ENCODE data around the gene SRPX.
A peak's percentile ranks its signal among the peaks of the same experiment; 100 is the strongest.

SRPX gene

GRCh38 chrX:38165023-38165422, 55.6 kb downstream of the SRPX start:
- H3K4me3 ChIP-seq (ENCODE audit: low read depth, low read length) = no peak overlapping the region
- DNase-seq (ENCODE audit: low read depth) = no peak
- TF ChIP-seq CTCF (conservative IDR thresholded peaks at IDR 0.05; ENCODE audit: low read depth, low read length) = no peak

GRCh38 chrX:38163193-38163592, 57.5 kb downstream of the SRPX start:
- no peak for DNase-seq (ENCODE audit: low read depth)
- no peak for TF ChIP-seq CTCF (conservative IDR thresholded peaks at IDR 0.05; ENCODE audit: low read depth, low read length)
- H3K4me3 ChIP-seq (ENCODE audit: low read depth, low read length) = no peak overlapping the region

- no peak for DNase-seq (ENCODE audit: low read depth)
- no peak for TF ChIP-seq CTCF (conservative IDR thresholded peaks at IDR 0.05; ENCODE audit: low read depth, low read length)
- H3K4me3 ChIP-seq (ENCODE audit: low read depth, low read length) = no peak overlapping the region
Measured at GRCh38 chrX:38156838-38157237, 63.8 kb downstream of the SRPX start.

GRCh38 chrX:38154818-38155217, 65.9 kb downstream of the SRPX start:
- no peak for TF ChIP-seq CTCF (conservative IDR thresholded peaks at IDR 0.05; ENCODE audit: low read depth, low read length)

GRCh38 chrX:38154340-38154739, 66.3 kb downstream of the SRPX start:
- TF ChIP-seq CTCF (conservative IDR thresholded peaks at IDR 0.05; ENCODE audit: low read depth, low read length) = no peak
- DNase-seq (ENCODE audit: low read depth) = no peak
- no peak overlapping the region for H3K4me3 ChIP-seq (ENCODE audit: low read depth, low read length)

More at GRCh38 chrX:38154818-38155217, 65.9 kb downstream of the SRPX start:
- H3K4me3 ChIP-seq (ENCODE audit: low read depth, low read length) = no peak overlapping the region
- DNase-seq (ENCODE audit: low read depth) = no peak

- no peak overlapping the region for H3K4me3 ChIP-seq (ENCODE audit: low read depth, low read length)
- no peak for TF ChIP-seq CTCF (conservative IDR thresholded peaks at IDR 0.05; ENCODE audit: low read depth, low read length)
- peak; percentile 65 for DNase-seq (ENCODE audit: low read depth)
Measured at GRCh38 chrX:38151441-38151840, 69.2 kb downstream of the SRPX start.

- H3K4me3 ChIP-seq (ENCODE audit: low read depth, low read length) = no peak overlapping the region
- no peak for TF ChIP-seq CTCF (conservative IDR thresholded peaks at IDR 0.05; ENCODE audit: low read depth, low read length)
- no peak for DNase-seq (ENCODE audit: low read depth)
Measured at GRCh38 chrX:38150993-38151392, 69.7 kb downstream of the SRPX start.
